ENCODE data around the gene DDA1. TPM values are rescaled to one million over a fixed set of nuclear protein-coding genes. Genes with fewer than 3 reads are reported as not detected.
A peak's percentile ranks its signal among the peaks of the same experiment; 100 is the strongest.

DDA1 gene
- total RNA-seq, 1 experiment from 2014 or later = 55.6 TPM

DNA sequence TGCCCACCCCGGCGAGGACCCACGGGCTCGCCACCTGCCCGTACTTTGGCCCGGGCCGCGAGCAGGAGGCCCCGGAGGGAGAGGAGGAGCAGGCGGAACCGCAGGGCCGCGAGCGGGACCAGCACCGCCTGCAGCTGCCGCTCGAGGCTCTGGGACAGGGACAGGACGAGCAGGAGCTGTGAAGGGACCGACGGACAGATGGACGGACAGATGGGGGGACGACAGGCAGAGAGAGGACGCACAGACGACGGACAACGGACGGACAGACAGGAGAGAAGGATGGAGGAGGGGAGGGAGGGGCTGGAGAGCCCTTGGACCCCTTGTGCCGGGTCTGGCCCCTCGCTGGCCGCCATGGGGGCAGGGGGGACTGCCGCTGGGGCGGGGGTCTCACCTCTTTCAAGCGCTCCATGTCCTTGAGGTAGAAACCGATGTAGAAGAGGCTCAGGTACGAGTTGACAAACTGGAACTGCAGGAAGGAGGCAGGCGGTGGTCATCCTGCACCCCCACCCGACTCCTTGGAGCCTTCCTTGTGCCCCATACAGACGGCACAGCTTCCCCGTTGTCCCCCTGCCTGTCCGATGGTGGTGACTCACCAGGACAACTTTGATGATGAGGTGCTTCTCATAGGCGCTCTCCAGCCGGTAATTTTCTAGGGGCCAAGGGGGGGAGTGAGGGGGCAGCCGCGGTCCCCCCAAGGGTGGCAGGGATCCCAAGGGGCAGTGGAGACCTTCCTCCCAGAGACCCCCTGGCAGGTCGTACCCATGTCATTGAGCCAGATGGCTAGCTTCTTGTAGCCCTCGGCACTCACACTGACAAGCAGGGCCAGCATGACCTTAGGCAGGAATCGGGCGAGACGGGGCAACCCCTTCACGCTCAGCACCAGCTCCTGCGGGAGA lies 20.3 kb downstream of the DDA1 start:
- intact Hi-C loops (cut with micrococcal nuclease; ENCODE audit: unreplicated experiment) = loop anchor here (5.0 kb wide), 1 partner anchor 37 kb away; no protein-coding TSS in a partner anchor
- Mint-ChIP-seq H3K36me3 (ENCODE audit: insufficient read depth, unreplicated experiment) (peaks cover 24% of the 10 kb centered on the region), H3K4me3 (ENCODE audit: unreplicated experiment) (peak overlapping the region; percentile 75), H3K4me1 (ENCODE audit: low read depth, unreplicated experiment) (no peaks in the 10 kb centered on the region), H3K27me3 (ENCODE audit: insufficient read depth, unreplicated experiment) (no peaks in the 10 kb centered on the region), H3K27ac (ENCODE audit: unreplicated experiment) (peak overlapping the region; percentile 21), H3K9me3 (ENCODE audit: unreplicated experiment) (no peaks in the 10 kb centered on the region)
- Histone ChIP-seq H3K4me1 (peaks cover 24% of the 10 kb centered on the region), H3K27me3 (replicated peaks; ENCODE audit: control insufficient read depth, insufficient read depth, low read length) (no peaks in the 10 kb centered on the region), H3K36me3 (ENCODE audit: control insufficient read depth, insufficient read depth, low read length) (peaks cover 1% of the 10 kb centered on the region), H3K4me3 (ENCODE audit: low read depth, low read length) (peak overlapping the region; percentile 57), H3K9me3 (no peaks in the 10 kb centered on the region)
- no TSS peak for BruUV-seq (replicated peaks)
- TF ChIP-seq, protein P1, sequence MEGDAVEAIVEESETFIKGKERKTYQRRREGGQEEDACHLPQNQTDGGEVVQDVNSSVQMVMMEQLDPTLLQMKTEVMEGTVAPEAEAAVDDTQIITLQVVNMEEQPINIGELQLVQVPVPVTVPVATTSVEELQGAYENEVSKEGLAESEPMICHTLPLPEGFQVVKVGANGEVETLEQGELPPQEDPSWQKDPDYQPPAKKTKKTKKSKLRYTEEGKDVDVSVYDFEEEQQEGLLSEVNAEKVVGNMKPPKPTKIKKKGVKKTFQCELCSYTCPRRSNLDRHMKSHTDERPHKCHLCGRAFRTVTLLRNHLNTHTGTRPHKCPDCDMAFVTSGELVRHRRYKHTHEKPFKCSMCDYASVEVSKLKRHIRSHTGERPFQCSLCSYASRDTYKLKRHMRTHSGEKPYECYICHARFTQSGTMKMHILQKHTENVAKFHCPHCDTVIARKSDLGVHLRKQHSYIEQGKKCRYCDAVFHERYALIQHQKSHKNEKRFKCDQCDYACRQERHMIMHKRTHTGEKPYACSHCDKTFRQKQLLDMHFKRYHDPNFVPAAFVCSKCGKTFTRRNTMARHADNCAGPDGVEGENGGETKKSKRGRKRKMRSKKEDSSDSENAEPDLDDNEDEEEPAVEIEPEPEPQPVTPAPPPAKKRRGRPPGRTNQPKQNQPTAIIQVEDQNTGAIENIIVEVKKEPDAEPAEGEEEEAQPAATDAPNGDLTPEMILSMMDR (IDR thresholded peaks at IDR 0.05; ENCODE audit: insufficient read depth in 1 of 2, low read depth in 1 of 2, low read length in 1 of 2, severe bottlenecking in 1 of 2, unreplicated experiment in 1 of 2) = no peak
- POLR2A ChIA-PET = interaction anchor here (1.1 to 2.9 kb wide), 2 partner anchors 20 to 76 kb away, joined by 3 to 17 read pairs; partner anchors contain the start of genes BST2 and DDA1
- DNase-seq = no peak
- CTCF ChIA-PET = interaction anchor here (0.6 to 1.6 kb wide), 3 partner anchors 17 to 24 kb away, joined by 3 read pairs; partner anchors contain the start of gene MRPL34

DNA sequence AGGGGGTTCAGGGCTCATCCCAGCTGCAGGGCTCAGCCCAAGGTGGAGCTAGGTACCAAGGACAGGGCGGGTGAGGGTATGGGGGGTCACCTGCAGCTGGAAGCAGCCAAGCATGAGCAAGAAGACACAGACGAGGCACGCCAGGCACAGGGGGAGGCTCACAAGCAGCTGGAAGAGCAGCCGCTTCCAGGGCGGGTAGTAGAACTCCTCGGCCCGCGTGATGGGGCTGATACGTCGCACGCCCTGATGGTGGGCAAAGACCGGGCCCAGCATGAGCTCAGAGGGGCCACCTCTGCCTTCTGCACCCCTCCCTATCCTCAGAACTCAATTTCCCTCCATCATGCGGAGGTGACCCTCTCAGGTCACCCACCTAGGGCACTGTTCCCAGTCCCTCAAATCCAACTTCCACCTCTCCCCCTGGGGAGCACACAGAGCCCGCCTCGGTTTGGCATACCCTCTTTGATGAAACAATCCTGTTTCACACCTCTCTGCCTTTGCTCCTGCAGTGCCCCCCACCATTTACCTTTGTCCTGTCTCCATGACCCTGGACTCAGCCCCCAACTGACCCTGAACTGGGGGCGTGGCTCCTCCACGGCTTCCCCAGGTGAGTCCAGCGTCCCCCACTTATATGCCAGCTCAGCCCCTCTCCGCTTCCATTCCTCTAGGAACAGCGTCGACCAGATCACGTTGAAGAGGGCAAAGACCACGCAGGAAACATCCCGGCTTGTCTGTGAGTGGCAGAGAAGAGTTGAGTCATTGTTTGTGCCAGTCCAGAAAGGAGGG lies 21.1 kb downstream of the DDA1 start:
- no peak for DNase-seq
- no peak overlapping the region for H3K4me3 ChIP-seq (ENCODE audit: low read depth, low read length)
- Mint-ChIP-seq H3K27ac (ENCODE audit: unreplicated experiment) (no peak overlapping the region), H3K4me3 (ENCODE audit: unreplicated experiment) (peak overlapping the region; percentile 75), H3K9me3 (ENCODE audit: unreplicated experiment) (no peaks in the 10 kb centered on the region), H3K4me1 (ENCODE audit: low read depth, unreplicated experiment) (no peaks in the 10 kb centered on the region), H3K36me3 (ENCODE audit: insufficient read depth, unreplicated experiment) (peaks cover 28% of the 10 kb centered on the region), H3K27me3 (ENCODE audit: insufficient read depth, unreplicated experiment) (no peaks in the 10 kb centered on the region)
- POLR2A ChIA-PET = no interaction called here
- TF ChIP-seq, protein P1 (IDR thresholded peaks at IDR 0.05; ENCODE audit: insufficient read depth in 1 of 2, low read depth in 1 of 2, low read length in 1 of 2, severe bottlenecking in 1 of 2, unreplicated experiment in 1 of 2) = no peak
- intact Hi-C loops (cut with micrococcal nuclease; ENCODE audit: unreplicated experiment) = no loop called here
- CTCF ChIA-PET = interaction anchor here (1.1 to 1.6 kb wide), 2 partner anchors 18 to 25 kb away, joined by 3 read pairs; partner anchors contain the start of gene MRPL34
- no peaks in the 10 kb centered on the region for H3K27me3 ChIP-seq (replicated peaks; ENCODE audit: control insufficient read depth, insufficient read depth, low read length)
- H3K36me3 ChIP-seq (ENCODE audit: control insufficient read depth, insufficient read depth, low read length) = peaks cover 1% of the 10 kb centered on the region; the same call in 1 of the 2 replicates
- BruUV-seq (replicated peaks) = no TSS peak
- no peaks in the 10 kb centered on the region for H3K9me3 ChIP-seq
- H3K4me1 ChIP-seq = peaks cover 24% of the 10 kb centered on the region

DNA sequence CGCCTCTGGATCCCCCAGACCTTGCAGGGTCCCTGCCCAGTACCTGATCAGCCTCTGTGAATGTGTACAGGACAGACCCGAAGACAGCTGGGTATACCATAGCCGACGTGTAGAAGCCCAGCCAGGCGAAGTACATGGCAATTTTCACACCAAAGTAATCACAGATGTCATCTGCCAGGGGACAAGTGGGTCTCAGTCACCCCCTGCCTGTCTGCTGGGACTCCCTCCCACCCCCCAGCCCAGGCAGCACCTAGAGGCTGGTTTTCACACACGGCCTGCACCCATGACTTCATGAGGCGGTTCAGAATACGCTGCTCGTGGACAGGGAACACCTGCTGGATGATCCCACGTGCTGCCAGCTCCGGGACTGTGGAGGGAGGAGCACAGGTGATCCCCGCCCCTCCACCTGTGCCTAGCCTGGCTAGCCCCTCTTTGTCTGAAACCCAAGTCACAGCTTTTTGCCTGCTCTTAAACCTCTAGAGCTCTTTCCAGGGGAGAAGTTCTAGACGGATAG lies 21.7 kb downstream of the DDA1 start:
- CTCF ChIA-PET = no interaction called here
- POLR2A ChIA-PET = no interaction called here
- intact Hi-C loops (cut with micrococcal nuclease; ENCODE audit: unreplicated experiment) = no loop called here
- Histone ChIP-seq H3K4me1 (peaks cover 24% of the 10 kb centered on the region), H3K4me3 (ENCODE audit: low read depth, low read length) (no peak overlapping the region), H3K36me3 (ENCODE audit: control insufficient read depth, insufficient read depth, low read length) (peaks cover 1% of the 10 kb centered on the region; the same call in 1 of the 2 replicates), H3K27me3 (replicated peaks; ENCODE audit: control insufficient read depth, insufficient read depth, low read length) (no peaks in the 10 kb centered on the region), H3K9me3 (no peaks in the 10 kb centered on the region)
- Mint-ChIP-seq H3K9me3 (ENCODE audit: unreplicated experiment) (no peaks in the 10 kb centered on the region), H3K4me1 (ENCODE audit: low read depth, unreplicated experiment) (no peaks in the 10 kb centered on the region), H3K27me3 (ENCODE audit: insufficient read depth, unreplicated experiment) (no peaks in the 10 kb centered on the region), H3K27ac (ENCODE audit: unreplicated experiment) (no peak overlapping the region), H3K36me3 (ENCODE audit: insufficient read depth, unreplicated experiment) (peaks cover 28% of the 10 kb centered on the region), H3K4me3 (ENCODE audit: unreplicated experiment) (peak overlapping the region; percentile 30)
- no TSS peak for BruUV-seq (replicated peaks)
- TF ChIP-seq, protein P1 (IDR thresholded peaks at IDR 0.05; ENCODE audit: insufficient read depth in 1 of 2, low read depth in 1 of 2, low read length in 1 of 2, severe bottlenecking in 1 of 2, unreplicated experiment in 1 of 2) = no peak
- no peak for DNase-seq

Data from Caco-2 (cell line).